GF-D8 (cell line): ENCODE measurements around the gene MCC.

ENCODE experiments used
- DNase-seq: peaks from one replicate; lab custom pipeline; 2025; lab: John Stamatoyannopoulos, UW

MCC gene

GRCh38 chr5:113052041-113052795 is 436.0 kb downstream of the MCC start:
- DNase-seq: no peak

DNA sequence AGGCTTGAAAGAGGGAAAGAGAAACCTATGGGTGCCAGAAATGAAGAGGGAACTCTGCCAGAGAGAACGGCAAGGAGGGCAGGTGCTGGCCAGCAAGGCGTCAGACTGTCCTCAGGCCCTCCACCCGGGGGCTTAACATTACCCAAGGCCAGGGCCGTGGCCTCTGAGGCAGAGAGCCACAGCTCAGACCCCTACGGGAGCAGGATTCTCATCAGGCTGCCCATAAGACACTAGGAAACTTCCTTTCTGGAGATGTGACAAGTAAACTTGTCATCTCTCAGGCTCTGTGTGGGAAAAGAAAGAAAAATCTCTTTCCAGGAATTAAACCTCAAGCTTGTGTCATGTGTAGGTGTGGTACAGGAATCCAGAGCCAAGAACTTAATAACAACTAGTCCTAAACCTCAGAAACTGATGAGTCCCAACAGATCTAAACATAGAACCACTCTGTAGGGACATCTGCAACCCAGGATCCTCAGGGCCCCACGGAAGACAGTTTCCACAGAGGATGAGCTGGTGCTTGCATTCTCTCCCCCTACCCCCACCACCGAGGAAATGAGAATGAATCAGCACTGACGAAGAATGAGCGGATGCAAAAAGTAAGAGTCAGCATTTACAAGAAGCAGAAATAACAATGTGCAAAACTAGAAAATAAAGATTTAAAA is 437.4 kb downstream of the MCC start:
- DNase-seq: no peak

DNA sequence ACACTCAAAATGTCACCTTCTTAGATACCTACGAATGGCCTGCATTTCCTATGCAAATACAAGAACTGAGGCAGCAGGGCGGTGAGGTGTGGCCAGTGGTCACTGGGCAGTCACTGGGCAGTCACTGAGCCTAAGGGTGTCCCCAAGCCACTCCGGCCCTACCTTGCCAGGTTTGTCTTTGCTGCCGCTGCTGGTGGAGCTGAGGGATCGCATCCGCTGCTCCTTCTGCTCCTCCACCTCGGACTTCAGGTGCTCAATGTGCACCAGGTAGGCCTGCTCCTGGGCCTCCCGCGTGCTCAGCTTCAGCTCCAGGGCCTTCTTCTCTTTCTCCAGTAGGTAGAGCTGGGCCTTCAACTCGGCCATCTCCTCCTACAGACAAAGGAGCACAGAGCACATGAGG is 439.3 kb downstream of the MCC start:
- no peak for DNase-seq

DNA sequence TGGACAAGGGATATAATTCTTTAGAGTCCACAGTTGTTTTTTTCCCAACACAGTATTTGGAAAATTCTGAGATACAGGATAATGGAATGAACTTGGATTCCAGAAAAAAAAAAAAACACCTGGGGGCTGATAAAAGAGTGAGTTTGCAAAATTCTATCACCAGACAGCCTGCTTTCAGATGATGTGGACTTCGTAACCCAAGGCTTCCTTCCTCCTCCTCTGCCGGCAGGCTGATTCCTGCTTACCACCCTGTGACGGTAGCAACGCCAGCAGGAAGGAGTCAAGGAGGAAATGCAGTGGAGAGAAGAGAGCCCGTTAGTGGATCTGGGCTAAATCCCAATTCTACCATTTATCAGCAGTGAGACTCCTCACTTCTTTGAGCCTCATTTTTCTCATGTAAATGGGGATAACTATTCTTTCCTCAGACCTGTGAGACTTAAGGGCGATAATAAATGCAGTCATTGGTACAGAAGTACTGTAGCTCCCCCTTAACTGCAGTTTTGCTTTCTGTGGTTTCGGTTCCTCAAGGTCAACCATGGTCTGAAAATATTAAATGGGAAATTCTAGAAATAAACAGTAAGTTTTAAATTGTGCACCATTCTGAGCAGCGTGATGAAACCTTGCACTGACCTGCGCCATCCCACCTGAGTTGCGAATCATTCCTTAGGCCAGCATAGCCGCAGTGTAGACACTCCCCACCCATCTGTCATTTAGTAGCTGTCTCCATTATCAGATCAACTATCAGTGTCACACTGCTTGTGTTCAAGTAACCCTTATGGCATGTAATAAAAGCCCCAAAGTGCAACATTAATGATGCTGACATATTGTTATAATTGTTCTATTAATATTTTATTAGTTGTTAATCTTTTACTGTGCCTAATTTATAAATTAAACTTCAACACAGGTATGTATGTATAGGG is 440.3 kb downstream of the MCC start:
- no peak for DNase-seq

DNA sequence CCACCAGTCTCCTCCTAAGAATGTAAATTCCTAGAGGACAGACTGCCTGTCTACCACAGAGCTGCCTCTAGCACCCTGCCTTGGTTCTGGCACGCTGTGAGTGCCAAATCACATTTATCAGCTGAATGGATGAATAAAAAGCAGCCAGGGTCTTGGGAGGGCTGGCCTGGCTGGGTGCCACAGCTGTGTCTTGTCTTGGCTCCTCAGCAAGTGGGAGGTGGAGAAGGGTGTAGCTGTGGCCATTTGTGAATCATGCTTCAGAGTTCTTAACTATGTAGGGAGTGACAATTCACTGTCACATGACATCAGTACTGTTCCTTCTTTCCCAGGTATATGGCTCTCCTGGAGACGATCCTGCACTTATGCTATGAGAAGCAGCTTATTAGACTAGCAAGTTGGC is 441.0 kb downstream of the MCC start:
- no peak for DNase-seq

DNA sequence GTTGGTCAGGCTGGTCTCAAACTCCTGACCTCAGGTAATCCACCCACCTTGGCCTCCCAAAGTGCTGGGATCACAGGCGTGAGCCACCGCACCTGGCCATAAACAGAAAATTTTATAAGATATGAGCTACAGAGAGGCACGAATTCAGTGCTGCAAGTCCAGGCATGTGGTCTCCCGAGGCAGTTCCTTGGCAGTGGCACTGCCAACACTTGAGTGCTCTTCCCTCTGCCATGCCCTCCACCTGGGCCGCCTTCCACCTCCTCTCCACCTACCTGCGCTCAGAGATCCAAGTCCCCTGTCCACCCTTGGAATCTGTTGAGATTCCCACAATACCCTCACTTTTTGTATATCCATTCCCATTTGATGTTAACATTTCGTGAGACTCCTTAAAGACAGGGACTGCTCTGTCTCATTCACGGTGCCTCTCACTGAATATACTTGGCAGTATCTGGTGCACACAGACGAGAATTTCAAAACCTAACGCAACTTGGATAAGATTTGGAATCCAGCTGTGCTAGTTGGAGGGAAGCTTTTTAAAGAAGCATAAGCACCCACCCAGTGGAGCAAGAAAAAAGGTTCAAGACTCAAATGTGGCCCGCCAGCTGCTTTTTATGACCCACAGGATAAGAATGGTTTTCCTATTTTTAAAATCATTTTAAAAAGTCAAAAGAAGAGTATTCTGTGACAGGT is 443.3 kb downstream of the MCC start:
- DNase-seq: no peak

GRCh38 chr5:113043491-113043931 is 444.7 kb downstream of the MCC start:
- no peak for DNase-seq

DNA sequence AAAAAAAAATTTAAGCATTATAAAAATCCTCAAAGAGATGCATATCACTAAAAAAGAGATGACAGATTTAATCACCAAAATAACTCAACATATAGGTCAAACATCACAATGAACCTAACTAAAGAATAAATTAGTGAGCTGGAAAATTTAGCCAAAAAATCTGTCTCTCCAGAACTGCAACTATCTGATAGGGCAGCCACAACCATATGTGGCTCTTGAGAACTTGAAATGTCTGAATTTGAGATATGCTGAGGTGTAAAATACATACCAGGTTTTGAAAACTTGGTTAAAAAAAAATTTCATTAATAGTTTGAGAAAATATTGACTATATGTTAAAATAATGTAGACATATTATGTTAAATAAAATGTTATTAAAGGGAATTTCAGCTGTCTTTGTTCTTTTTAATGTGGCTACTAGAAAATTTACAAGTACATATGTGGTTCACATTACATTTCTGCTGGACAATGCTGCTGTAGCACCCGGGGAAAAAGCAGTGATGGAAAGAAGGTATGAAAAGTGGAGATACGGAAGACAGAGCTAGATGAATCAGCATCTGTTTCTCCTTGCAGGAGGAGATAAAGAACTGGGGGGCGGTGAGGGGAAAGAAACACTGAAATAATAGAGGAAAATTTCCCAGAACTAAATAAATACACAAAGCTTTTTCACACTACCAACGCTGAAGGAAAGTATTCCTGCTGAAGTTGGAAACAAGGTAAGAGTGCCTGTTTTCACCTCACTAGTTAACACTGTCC is 445.6 kb downstream of the MCC start:
- DNase-seq: no peak

- DNase-seq: no peak
Observed at GRCh38 chr5:113040672-113041260, 447.5 kb downstream of the MCC start.

- no peak for DNase-seq
Observed at GRCh38 chr5:113039934-113040285, 448.3 kb downstream of the MCC start.

GRCh38 chr5:113039229-113039933 is 448.9 kb downstream of the MCC start:
- no peak for DNase-seq

GRCh38 chr5:113038714-113039113 is 449.5 kb downstream of the MCC start:
- no peak for DNase-seq

- DNase-seq: no peak
Observed at GRCh38 chr5:113038136-113038535, 450.1 kb downstream of the MCC start.

DNA sequence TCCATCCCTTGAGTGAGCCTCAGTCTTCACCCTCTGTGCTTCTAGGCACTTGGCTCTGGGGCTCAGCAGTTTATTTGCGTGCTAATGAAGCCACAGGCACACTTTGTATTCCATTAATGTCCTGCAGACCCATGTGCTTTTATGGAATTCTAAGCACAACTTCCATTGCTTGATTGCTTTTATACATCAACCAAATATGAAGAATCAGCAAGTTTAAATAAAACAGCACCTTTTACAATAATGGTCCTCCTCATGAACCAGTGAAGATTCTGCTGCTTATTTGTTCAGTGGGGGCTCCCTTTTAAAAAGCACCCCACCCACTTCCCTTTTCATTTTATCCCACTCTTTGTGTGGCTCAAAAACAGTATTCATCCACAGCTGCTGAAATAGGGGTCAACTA is 451.4 kb downstream of the MCC start:
- no peak for DNase-seq

GRCh38 chr5:113036321-113036720 is 451.9 kb downstream of the MCC start:
- DNase-seq: no peak

- DNase-seq: no peak
Observed at GRCh38 chr5:113035096-113035495, 453.2 kb downstream of the MCC start.

DNA sequence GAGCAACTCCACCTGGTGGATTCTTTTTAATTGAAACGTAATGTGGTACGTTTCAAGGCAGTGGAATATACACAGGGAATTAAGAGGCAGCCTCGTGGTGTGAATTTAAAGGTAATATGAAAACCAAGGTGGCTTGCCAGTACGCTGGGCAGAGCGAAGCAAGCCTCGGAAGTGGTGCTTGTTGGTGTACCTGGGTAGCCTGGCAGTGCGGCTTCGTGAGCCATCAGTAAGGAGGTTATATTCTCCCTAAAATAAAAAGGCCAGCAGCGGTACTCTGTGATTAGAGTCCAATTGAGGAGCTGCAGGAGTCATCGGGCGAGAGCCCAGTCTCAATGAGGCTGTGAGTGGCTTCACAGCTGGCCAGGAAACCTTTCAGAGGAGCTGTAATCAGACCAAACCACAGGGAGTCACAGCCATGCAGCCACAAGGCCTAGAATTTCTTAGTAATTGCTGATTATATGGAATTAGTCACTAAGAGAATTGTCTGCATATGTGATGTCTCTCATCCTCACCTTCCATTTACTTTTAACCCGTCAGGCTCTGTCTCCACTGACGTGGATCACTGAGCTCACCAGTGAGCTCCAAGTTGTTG is 454.0 kb downstream of the MCC start:
- DNase-seq: no peak

GRCh38 chr5:113031557-113031956 is 456.7 kb downstream of the MCC start:
- no peak for DNase-seq

GRCh38 chr5:113031104-113031503 is 457.1 kb downstream of the MCC start:
- DNase-seq: no peak

- no peak for DNase-seq
Observed at GRCh38 chr5:113029614-113030013, 458.6 kb downstream of the MCC start.
